ENCODE data around the gene OOEP. TPM values are rescaled to one million over a fixed set of nuclear protein-coding genes. Genes with fewer than 3 reads are reported as not detected.

The OOEP gene
- total and polyA plus RNA-seq, 5 donors from 2014 or later: 0.23 to 1.1 (median 0.51) TPM

GRCh38 chr6:73325656-73326055 lies 44.0 kb downstream of the OOEP start:
- no peak overlapping the region for H3K27ac Mint-ChIP-seq
- DNase-seq (no peak), ATAC-seq (ENCODE audit: low read depth in 2 of 2) (no peak)
- no peak overlapping the region for H3K4me3 Mint-ChIP-seq
- H3K36me3 Mint-ChIP-seq: no peaks in the 10 kb centered on the region
- peaks cover 6% of the 10 kb centered on the region for H3K27me3 ChIP-seq (ENCODE audit: control insufficient read depth, insufficient read depth, low read length)
- no peak overlapping the region for H3K27ac ChIP-seq (ENCODE audit: insufficient read depth, low read length, poor library complexity, severe bottlenecking)
- peaks cover 27% of the 10 kb centered on the region for H3K27me3 Mint-ChIP-seq
- no peaks in the 10 kb centered on the region for H3K9me3 Mint-ChIP-seq
- no peaks in the 10 kb centered on the region for H3K4me1 ChIP-seq (ENCODE audit: control insufficient read depth, insufficient read depth, low read length, poor library complexity, severe bottlenecking)
- H3K4me1 Mint-ChIP-seq: peaks cover 0 to 5% (median 1%) of the 10 kb centered on the region in 4 donors
- H3K9me3 ChIP-seq (ENCODE audit: control insufficient read depth in 2 of 2, low read length in 2 of 2): no peaks in the 10 kb centered on the region
- H3K36me3 ChIP-seq (ENCODE audit: control insufficient read depth, insufficient read depth, low read length): no peaks in the 10 kb centered on the region
- no peak overlapping the region for H3K4me3 ChIP-seq (ENCODE audit: low read depth, low read length)

- ATAC-seq (ENCODE audit: low read depth in 2 of 2): no peak
- no peak for DNase-seq
- no peaks in the 10 kb centered on the region for H3K36me3 Mint-ChIP-seq
- no peak overlapping the region for H3K27ac Mint-ChIP-seq
- Histone ChIP-seq H3K36me3 (ENCODE audit: control insufficient read depth, insufficient read depth, low read length) (no peaks in the 10 kb centered on the region), H3K4me1 (ENCODE audit: control insufficient read depth, insufficient read depth, low read length, poor library complexity, severe bottlenecking) (no peaks in the 10 kb centered on the region), H3K9me3 (ENCODE audit: control insufficient read depth in 2 of 2, low read length in 2 of 2) (peaks cover 0 to 2% of the 10 kb centered on the region in 2 experiments), H3K27me3 (ENCODE audit: control insufficient read depth, insufficient read depth, low read length) (no peaks in the 10 kb centered on the region), H3K4me3 (ENCODE audit: low read depth, low read length) (no peak overlapping the region), H3K27ac (ENCODE audit: insufficient read depth, low read length, poor library complexity, severe bottlenecking) (no peak overlapping the region)
- H3K4me1 Mint-ChIP-seq: peaks cover 0 to 5% (median 1%) of the 10 kb centered on the region in 4 donors
- H3K9me3 Mint-ChIP-seq: peaks cover 0 to 6% (median 0%) of the 10 kb centered on the region in 7 donors
- no peak overlapping the region for H3K4me3 Mint-ChIP-seq
- H3K27me3 Mint-ChIP-seq: peaks cover 24% of the 10 kb centered on the region
Measured at GRCh38 chr6:73323323-73323722, 46.4 kb downstream of the OOEP start.

Other genes starting within 250 kb of the OOEP start
- 0.67 TPM for gene KHDC1L, start 144.4 kb downstream of the OOEP start, total RNA-seq
- not detected for gene KHDC1L, start 144.4 kb downstream of the OOEP start, polyA plus RNA-seq
- gene KHDC1, start 106.7 kb downstream of the OOEP start, total RNA-seq: 3.2 TPM
- gene KHDC1, start 106.7 kb downstream of the OOEP start, polyA plus RNA-seq: 1 to 10 TPM; 2.2 to 4.5 (median 2.9) TPM
- gene DPPA5, start 15.6 kb downstream of the OOEP start, total RNA-seq: not detected
- gene DPPA5, start 15.6 kb downstream of the OOEP start, polyA plus RNA-seq: not detected
- not detected for gene KHDC3L, start 7.2 kb downstream of the OOEP start, total RNA-seq
- gene KHDC3L, start 7.2 kb downstream of the OOEP start, polyA plus RNA-seq: not detected
- 1.4 TPM for gene DDX43, start 24.9 kb upstream of the OOEP start, total RNA-seq
- 1 to 10 TPM in 2 of 4 donors, under 1 TPM in 2; 0.59 to 3.6 (median 1.1) TPM for gene DDX43, start 24.9 kb upstream of the OOEP start, polyA plus RNA-seq
- 24.2 TPM for gene CGAS, start 82.4 kb upstream of the OOEP start, total RNA-seq
- gene CGAS, start 82.4 kb upstream of the OOEP start, polyA plus RNA-seq: 10 to 100 TPM in 3 of 4 donors, 1 to 10 TPM in 1; 9.0 to 18.3 (median 12.0) TPM
- gene MTO1, start 91.8 kb upstream of the OOEP start, total RNA-seq: 69.9 TPM
- gene MTO1, start 91.8 kb upstream of the OOEP start, polyA plus RNA-seq: 10 to 100 TPM; 34.9 to 46.1 (median 41.6) TPM
- 10,044 TPM for gene EEF1A1, start 151.1 kb upstream of the OOEP start, total RNA-seq
- over 10,000 TPM in 2 of 4 donors, 1,000 to 10,000 TPM in 2; 6,574 to 12,846 (median 10,671) TPM for gene EEF1A1, start 151.1 kb upstream of the OOEP start, polyA plus RNA-seq